HG02970 (cell line): ENCODE measurements around the gene HRAS.
A peak's percentile ranks its signal among the peaks of the same experiment; 100 is the strongest.
"Not testable (repeated sequence)": the region's sequence is repeated elsewhere in the genome, so short reads cannot be mapped to it uniquely, and the experiment has no call there.

Source experiments
- ATAC-seq: cut with Tn5 transposase; IDR thresholded peaks from one replicate; pipeline ENCODE4 v1.9.1; 2021; ENCODE audit warnings: mild to moderate bottlenecking, moderate library complexity, moderate number of reproducible peaks; ENCODE audit not compliant: unreplicated experiment, low FRiP score

The HRAS gene

DNA sequence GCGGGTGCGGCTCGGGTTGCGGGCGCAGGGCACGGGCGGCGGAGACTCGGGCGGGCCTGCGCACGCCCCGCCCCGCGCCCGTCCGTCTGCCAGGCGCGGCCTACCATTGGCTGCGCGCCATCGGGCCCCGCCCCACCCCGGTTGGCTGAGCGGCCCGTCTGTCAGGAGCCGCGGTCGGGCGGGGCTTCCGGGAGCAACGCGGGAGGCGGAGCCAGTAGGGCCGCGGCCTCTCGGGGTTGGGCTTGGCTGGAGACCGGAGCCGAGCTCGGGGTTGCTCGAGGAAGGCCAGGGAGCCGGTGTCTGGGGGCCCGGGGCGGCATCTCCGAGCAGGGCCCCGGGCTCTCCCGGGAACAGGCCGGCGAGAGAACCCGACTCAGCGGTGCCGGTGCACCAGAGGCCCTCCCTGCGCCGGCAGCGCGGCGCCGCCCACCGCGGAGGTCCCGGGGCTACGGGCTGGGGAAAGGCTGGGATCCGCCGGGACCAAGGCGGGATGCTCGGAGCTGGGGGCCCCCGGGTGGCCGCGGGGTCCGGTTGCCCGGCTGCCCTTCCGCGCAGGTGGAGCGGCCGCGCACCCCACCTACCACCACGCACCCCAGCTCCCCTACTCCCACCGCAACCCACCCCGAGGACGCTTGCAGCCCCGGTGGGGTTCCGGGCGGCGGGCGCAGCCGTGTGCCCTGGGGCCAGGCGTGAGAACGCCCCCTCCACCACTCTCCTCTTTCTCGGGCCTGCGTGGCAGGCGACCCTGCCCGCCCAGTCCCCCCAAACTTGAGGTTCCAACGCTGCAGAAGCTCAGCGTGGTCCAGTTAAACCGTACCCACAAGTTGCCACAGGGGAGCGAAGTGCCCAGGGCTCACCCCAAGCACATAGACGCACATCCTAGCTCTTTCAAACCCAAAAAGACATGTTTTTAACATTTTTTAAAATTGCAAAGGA lies at the start of gene HRAS:
Gene HRAS (minus strand): TSS at position 58 of the 936 bp plus-strand sequence.
- peak; percentile 74 for ATAC-seq

DNA sequence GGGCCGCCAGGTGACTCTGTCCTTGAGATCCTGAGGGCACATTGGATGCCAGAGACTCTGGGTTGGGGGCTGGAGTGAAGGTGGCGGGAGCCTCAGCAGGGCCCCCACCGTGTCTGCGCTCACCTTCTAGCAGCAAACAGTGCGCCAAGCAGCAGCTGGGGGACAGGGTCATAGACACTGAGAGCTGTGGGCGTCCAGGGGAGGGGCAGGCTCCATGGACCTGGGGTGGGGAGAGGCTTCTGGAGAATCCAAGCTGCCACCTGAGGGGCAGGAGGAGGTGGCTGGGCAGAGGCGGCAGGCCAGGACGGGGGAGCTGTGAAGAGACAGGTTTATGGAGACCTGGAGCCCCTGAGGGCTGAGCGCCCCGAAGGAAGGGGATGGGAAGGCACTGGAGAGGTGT lies 48.9 kb upstream of the HRAS start:
- ATAC-seq: no peak

DNA sequence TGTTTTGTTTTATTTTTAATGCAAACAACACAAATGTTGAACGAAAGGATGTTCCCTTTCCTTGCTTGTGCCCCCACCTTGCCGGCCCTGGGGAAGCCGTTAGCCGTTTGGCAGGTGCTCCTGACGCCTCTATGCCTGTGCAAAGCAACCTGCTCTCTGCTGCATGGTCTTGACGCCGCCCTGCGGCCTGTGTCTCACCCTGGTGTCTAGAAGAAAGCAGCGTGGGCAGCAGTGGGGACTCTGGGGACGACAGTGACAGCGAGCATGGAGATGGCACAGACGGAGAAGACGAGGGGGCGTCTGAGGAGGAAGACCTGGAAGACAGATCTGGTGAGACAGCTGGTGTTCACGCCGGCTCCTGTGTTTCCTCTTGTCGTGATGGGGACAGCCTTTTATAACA lies 46.4 kb upstream of the HRAS start:
- no peak for ATAC-seq

DNA sequence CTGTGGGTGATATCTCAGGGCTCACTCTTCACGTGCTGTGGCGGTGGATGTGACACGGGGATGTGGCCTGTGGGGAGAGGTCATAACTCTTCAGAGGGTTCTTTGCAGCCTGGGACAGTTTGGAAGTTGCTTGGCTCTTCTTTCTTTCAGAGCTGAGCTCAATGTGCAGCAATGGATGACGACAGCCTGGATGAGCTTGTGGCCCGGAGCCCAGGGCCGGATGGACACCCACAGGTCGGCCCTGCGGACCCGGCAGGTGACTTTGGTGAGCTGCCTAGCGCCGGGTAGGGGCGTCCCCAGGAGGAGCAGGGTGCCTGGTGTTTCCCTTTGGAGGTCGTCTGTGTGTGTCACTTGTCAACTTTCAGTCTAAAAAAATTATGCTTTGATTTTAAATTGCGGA lies 46.0 kb upstream of the HRAS start:
- ATAC-seq: no peak

DNA sequence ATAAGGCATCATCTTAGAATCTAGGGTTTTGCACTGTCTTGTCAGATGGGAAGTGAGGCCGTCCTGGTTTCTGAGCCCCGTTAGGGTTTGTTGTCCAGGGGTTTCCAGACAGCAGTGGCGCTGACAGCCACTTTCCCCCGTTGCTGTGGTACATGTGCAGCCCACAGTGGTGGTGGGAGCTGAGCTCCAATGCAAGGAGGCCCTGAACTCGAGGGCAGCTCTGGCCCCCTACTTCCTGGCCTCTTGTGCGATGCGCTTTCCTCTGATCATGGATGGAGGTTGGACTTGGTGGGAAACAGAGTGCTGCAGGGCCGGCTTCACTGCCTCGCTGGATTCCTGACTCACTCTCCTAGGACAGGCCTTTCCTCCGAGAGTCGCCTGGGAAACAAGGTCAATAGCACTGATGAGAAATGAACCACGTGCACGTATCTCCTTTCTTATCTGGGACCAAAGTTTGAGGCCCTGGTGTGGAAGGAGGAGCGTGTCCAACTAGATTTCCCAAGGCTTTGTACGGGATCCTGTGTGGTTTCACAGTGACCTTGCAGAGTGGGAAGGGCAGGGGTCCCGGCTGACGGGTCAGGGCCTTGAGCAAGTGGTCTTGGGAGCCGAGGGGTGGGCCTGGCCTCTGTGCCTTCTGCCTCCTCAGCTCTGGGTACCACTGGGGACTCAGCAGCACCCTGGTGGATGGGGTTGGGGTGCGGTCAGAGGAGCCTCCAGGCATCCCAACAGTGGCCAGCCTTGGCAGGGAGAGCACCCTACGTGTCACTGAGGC lies 44.6 kb upstream of the HRAS start:
- ATAC-seq: no peak

DNA sequence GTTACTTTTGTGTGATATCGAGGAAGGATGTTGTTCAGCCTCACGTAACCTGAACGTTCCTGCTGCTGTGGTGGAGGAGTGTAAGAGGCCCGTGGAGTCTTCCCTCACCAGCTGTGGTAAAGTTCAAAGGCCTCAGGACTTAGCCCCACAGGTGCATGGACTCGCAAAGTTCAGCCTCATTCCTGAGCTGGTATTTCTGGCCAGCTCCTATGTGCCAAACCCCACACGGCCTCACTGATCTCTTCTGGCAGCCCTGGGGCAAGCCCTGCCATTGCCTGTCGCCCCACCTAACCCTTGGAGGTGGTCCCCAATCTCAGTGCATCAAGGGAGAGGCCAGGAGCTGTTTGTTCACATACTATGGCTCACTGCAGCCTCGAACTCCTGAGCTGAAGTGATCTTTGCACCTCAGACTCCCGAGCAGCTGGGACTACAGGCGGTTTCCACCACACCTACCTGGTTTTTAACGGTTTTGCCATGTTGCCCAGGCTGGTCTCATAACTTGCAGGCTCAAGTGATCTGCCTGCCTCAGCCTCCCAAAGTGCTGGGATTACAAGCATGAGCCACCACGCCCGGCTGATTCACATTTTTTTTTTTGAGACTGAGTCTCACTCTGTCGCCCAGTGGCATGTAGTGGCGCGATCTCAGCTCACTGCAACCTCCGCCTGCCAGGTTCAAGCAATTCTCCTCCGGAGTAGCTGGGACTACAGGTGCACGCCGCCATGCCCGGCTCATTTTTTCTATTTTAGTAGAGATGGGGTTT lies 43.1 kb upstream of the HRAS start:
- ATAC-seq: no peak

DNA sequence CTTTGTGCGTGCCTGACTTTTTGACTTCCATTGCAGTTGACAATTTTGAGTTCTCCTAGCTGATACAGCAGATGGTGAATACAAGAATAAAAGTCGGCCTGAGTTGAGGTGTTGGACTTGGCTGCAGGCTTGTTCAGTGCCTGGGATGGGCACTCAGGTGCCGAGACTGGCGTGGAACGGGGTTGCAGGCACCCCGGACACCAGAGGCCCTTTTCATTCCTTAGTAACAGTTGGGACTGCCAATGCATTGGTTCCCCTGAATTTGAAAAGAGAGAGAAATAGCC lies 42.2 kb upstream of the HRAS start:
- no peak for ATAC-seq

DNA sequence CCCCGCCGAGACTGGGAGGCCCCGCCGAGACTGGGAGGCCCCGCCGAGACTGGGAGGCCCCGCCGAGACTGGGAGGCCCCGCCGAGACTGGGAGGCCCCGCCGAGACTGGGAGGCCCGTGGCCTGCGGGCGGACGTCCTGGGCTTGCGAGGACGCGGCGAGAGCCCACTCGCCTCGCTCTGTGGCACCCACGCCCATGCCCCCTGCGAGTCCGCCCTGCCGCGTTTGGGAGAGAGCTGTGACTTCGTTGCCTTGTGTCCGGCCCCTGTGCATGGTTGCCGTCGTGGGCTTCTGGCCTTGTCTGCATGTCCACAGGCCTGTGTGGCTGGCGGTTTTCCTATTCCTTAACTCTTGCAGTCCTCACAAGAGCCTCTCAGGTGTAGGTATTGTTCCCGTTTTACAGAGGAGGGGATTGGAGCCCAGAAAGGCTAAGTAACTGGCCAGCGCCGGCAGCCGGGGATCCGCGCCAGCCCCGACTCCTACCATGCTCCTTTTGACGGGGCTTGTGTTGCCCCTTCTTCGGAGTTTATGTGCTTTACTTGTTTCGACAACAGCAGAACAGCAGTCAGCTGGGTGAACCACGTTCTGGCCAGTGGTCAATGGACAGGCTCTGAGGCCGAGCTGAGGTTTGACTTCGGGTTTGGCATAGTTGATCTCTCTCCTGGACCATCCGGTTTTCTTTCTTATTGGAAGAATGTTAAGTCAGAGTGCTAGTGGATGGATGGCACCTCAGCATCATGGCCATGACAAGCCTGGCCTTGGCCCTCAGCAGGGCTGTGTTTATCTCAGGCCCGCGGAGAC lies 41.6 kb upstream of the HRAS start:
- ATAC-seq: no peak

DNA sequence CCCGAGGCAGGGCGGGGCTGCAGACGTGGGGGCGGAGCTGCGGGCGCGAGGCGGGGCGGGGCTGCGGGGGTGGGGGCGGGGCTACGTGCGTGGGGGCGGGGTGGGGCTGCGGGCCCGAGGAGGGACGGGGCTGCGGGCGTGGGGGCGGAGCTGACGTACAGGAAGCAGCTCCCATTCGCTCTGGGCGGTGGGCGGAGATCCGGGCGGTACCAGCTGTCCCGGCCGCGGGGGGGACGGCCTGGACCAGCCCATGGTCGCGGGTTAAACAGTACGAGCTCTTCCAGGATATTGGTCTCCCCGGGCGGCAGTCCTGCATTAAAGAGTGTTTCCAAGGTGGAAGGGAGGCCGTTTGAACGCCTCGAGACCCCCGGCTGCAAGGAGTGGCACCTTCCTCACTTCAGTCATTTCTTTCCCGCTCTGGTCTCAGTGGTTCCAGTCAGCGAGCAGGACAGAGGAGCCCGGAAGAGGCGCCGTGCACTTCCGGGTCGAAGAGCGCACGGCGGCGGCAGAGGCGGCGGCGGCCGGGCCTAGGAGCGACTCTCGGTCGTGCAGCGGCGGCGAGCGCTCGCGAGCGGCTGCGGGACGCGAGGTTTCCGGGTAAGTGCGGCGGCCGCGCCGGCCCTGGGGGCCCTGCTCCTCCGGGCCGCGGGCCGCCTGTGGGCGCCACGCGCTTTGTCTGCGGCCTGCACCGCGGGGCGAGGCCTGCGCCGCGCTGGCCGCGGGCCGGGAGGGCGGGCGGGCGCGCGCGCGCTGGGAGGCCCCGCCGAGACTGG lies 40.8 kb upstream of the HRAS start, which contains the start of gene PHRF1:
Gene PHRF1 (plus strand): TSS at position 475 of the 773 bp plus-strand sequence. CDS start 5,043 bp downstream, outside the sequence.
- peak; percentile 88 for ATAC-seq

DNA sequence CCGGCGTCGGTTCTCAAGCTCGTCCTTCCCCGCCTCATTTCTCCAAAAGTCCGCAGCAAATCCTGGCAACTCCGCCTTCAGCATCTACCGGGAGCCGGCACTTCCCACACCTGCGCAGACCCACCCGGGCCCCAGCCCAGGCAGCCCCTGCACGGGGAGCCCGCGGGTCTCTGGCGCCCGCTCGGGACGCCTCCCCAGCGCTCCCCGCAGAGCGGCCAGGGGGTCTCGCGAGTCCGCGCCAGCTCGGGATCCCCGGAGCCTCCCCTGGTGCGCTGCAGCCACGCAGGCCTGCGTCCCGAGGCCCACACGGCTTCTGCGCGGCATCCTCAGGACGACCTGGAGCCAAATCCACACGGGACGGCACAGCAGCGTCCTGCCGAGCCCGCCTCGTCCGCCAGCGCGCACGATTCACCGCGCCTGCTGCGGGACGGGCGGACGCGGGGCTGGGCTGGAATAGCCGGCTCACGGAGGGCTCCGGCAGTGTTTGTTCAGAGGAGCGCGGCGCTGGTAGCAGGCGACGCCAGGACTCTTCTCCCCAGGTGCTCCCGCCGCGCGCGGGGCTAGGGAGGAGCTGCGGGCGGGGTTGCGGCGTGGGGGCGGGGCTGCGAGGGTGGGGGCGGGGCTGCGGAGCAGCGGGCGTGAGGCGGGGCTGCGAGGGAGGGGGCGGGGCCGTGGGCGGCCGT lies 40.1 kb upstream of the HRAS start:
- ATAC-seq: peak; percentile 47

DNA sequence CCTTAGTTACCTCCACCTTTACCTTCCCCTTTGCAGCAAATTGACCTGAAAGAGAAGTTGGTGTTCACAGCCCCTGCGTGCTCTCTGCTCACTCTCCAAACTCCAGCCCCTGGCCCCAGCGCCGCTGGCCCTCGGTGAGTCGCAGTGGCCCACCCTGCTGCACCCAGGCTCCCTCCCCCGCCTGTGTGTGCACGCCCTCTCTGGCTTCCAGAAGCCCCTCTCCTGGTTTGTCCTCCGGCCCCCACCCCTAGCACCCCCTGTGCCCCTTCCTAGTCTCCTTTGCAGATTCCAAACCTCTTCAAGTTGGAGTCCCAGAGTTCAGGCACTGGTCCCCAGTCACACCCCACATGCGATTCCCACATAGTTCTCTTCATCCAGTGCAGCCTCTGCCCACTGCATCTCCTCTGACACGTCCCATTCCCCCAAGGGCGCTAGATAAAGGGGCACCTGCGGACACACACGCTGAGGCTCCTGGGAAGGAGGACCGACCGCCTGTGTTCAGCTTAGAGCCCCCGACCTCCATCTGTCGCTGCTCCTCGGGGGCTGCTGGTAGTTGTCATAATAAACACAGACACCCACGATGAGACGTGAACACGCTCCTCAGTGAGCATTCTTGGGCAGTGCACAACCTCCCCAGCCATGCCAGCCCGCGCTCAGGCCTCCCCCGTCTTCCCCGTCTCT lies 39.4 kb upstream of the HRAS start:
- no peak for ATAC-seq

DNA sequence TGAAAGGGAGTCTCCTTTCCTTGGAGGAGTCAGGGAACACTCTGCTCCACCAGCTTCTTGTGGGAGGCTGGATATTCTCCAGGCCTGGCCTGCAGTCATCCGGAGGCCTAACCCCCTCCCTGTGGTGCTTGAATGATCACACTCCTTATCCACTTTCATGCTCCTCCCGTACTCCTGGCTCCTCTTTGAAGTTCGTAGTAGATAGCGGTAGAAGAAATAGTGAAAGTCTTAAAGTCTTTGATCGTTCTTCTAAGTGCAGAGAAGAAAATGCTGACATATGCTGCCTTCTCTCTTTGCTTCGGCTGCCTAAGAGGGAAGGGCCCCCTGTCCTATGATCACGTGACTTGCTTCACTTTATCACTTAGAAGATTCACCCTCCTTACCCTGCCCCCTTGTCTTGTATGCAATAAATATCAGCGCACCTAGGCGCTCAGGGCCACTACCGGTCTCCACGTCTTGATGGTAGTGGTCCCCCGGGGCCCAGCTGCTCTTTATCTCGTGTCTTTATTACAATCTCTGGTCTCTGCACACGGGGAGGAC lies 38.7 kb upstream of the HRAS start:
- not testable (repeated sequence) for ATAC-seq

DNA sequence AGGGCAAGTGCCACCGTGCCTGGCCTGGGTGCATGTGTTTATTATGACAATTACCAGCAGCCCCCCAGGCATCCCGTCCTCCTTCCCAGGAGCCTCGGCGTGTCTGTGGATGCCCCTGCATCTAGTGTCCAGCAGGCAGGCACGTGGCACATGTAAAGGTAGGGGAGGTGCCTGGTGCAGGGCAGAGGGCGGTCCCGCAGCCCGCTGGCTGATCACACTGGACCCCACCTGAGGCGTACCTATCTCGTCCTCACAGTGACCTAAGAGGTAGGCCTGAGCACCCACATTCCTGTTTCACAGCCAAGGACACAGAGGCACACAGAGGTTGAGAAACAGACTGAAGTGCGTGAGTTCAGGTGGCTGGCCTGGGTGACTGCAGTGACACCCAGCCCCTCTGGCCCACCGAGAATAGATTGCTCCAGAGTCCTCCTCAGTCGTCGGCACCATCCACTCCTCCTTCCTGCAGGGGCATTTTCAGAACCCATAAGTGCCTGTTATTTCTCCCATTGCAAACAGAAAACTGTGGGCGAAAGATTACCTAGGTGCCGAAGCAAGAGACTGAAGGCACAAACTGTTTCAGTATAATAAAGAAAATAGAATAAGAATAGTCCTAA lies 37.9 kb upstream of the HRAS start:
- ATAC-seq: no peak

DNA sequence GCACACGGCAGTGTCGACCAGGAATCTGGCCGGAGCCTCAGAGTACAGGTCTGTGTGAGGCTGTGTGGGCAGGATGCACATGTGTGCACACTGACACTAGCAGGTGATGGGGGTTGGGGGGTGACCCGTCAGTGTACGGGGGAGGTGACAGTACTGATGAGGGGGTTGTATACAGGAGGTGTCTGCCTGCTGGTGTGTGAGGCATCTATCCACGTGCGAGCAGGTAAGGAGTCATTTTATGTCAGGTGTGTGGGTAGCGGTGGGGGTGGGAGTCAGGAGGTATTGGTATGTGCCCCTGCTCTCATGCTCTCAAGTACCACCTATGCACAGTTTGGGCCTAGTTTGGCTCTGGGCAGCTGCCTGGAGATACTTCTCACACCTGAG lies 36.4 kb upstream of the HRAS start:
- no peak for ATAC-seq

DNA sequence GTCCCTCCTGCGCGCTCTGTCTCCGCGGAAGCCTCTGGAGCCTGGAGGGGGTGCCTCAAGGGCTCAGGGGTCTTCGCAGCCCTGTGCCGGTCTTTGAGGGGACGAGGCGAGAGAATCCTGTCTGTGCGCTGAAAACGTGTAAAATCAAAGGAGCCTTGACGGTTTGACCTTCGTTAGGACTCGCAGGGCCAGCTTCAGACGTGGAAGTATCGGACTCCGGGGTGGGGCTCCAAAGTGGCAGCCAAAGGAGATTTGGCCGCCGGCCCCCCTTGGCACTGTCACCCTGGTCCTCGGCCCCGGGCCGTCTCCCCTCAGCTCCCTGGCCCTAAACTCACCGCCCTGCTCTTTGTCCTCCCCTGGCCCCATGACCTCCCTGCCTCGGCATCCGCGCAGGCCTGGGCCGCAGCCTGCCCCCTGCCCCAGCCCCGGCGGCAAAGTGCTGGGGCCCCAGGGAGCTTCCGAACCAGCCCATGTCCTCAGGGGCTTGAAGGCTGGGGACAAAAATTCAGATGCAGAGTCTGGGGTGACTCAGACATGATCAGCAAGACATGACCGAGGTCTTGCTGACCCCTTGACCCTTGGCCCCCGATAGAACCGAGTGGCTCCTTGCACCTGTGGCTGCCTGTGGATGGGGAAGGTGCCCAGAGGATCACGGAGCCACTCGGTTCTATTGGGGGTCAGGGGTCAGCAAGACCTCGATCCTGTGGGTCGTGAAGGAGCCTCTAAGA lies 33.9 kb upstream of the HRAS start:
- no peak for ATAC-seq

DNA sequence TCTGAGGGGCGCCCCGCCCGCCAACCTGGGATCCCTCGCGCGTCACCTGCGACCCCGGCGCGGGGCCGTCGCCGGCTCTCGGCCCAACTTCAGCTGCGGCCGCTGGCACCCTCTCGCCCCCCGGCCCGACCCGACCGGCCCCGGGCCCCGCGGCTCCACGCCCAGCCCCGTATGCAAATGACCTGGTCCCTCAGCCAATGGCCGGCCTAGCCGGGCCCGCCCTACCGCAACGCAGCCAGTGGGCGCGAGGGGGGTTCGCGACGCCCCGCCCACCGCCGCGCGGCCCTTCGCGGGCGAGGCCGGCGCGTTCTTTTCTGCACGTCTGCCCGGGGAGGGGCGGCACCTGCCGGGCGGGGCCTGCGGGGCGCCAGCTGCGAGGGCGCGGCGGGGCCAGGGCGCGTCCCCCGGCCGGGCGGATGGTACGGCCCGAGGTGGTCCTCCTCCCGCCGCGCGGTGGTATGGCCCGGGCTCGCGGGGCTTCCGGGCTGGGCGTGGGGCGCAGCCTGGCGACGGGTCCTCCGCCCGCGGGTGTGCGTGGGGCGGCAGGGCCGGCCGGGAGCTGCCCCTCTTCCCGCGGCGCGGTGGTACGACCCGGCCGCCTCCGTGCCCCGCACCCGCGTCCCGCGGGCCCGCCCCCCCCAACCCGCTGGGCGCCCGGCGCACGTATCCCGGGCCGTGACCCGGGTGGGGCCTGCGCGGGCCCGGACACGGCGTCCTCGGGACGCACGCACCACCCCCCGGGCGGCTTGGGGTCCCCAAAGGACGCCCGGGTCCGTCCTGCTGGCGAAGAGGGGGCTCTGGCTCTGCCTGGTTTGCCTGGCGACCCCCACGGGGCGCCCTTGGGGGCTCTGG lies 33.2 kb upstream of the HRAS start:
- peak; percentile 82 for ATAC-seq
